HG02885 (cell line): ENCODE measurements around the gene PIAS3.

ENCODE experiments used
- ATAC-seq: cut with Tn5 transposase; IDR thresholded peaks from one replicate; pipeline ENCODE4 v1.9.1; 2021; ENCODE audit warnings: mild to moderate bottlenecking; ENCODE audit not compliant: unreplicated experiment, poor library complexity

PIAS3 gene

GRCh38 chr1:145858901-145859490 lies at the start of gene PIAS3:
TSS of gene PIAS3 (minus strand) at chr1:145859081. CDS start at chr1:145858990, 91 bp downstream.
- peak; percentile 88 for ATAC-seq

- no peak for ATAC-seq
These were observed 49.8 kb upstream of the PIAS3 start for GRCh38 chr1:145908653-145909052.

GRCh38 chr1:145906954-145907753 lies 48.3 kb upstream of the PIAS3 start:
- ATAC-seq: no peak

GRCh38 chr1:145901312-145902021 lies 42.6 kb upstream of the PIAS3 start:
- no peak for ATAC-seq

- no peak for ATAC-seq
These were observed 39.9 kb upstream of the PIAS3 start for GRCh38 chr1:145898756-145899155.

- no peak for ATAC-seq
These were observed 39.1 kb upstream of the PIAS3 start for GRCh38 chr1:145897969-145898368.

- ATAC-seq: no peak
These were observed 36.6 kb upstream of the PIAS3 start for GRCh38 chr1:145895471-145895870.

- no peak for ATAC-seq
These were observed 34.6 kb upstream of the PIAS3 start for GRCh38 chr1:145893306-145894055.

GRCh38 chr1:145892486-145893087 lies 33.7 kb upstream of the PIAS3 start:
- ATAC-seq: no peak

GRCh38 chr1:145891587-145892485 lies 33.0 kb upstream of the PIAS3 start:
- ATAC-seq: no peak

GRCh38 chr1:145891143-145891542 lies 32.3 kb upstream of the PIAS3 start:
- ATAC-seq: no peak

GRCh38 chr1:145889722-145890121 lies 30.8 kb upstream of the PIAS3 start:
- no peak for ATAC-seq

- ATAC-seq: no peak
These were observed 28.8 kb upstream of the PIAS3 start for GRCh38 chr1:145887631-145888030.

- ATAC-seq: no peak
These were observed 27.9 kb upstream of the PIAS3 start for GRCh38 chr1:145886816-145887215.

GRCh38 chr1:145886390-145886789 lies 27.5 kb upstream of the PIAS3 start:
- ATAC-seq: no peak

- ATAC-seq: peak; percentile 99
These were observed 26.9 kb upstream of the PIAS3 start, which contains the start of gene ANKRD35 for GRCh38 chr1:145885738-145886287. TSS of gene ANKRD35 (minus strand) at chr1:145885866. CDS start at chr1:145885758, 108 bp downstream.

- ATAC-seq: no peak
These were observed 25.8 kb upstream of the PIAS3 start for GRCh38 chr1:145884675-145885074.

GRCh38 chr1:145879775-145880174 lies 20.9 kb upstream of the PIAS3 start:
- no peak for ATAC-seq

GRCh38 chr1:145878724-145879123 lies 19.8 kb upstream of the PIAS3 start:
- no peak for ATAC-seq
